ENCODE measurements around the gene OR4M2. TPM values are rescaled to one million over a fixed set of nuclear protein-coding genes. Genes with fewer than 3 reads are reported as not detected.

The OR4M2 gene, protein sequence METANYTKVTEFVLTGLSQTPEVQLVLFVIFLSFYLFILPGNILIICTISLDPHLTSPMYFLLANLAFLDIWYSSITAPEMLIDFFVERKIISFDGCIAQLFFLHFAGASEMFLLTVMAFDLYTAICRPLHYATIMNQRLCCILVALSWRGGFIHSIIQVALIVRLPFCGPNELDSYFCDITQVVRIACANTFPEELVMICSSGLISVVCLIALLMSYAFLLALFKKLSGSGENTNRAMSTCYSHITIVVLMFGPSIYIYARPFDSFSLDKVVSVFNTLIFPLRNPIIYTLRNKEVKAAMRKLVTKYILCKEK
- total RNA-seq = not detected in 2 replicates

DNA sequence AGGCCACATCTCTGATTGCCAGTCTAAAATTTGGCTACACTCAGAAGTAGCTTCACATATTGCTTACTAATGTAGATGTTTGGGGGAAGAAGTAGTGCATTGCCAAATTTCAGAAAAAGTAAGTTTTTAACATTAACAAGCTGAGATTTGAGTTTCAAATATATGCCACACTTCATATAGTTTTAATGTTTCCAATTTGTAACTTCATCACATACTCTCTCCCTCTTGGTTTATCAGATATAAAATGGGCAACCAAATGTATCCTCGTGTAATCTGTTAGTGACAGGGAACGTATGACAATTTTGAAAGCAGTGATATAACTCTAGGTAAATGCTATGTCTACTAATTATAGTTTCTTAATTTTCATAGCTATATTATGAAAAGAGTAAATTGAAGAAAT lies at the start of gene OR4M2:
Gene OR4M2, plus strand, starts transcription at position 301 of the 400 bp plus-strand sequence. Its CDS starts 98 bp downstream, at position 399.

Other genes with a start within 250 kb of the OR4M2 start
- gene POTEB, start 202.8 kb upstream of the OR4M2 start, total RNA-seq = not detected in 2 replicates